D721Med (cell line): Measurements from ENCODE around the gene NCBP3.
"Not testable (repeated sequence)": the region's sequence is repeated elsewhere in the genome, so short reads cannot be mapped to it uniquely, and the experiment has no call there.

Experiments
- DNase-seq: peaks from one replicate; pipeline ENCODE4 v3.0.0; 2011; ENCODE audit warnings: low spot score; ENCODE audit not compliant: insufficient read length
- FAIRE-seq: peaks from 2 replicates; lab custom pipeline; 2011; peaks lifted over from hg19 to GRCh38; lab: Jason Lieb, UNC
- TF ChIP-seq, protein P1 (sequence below): IDR thresholded peaks from 2 replicates; pipeline ENCODE4 v1.5.1; 2012; ENCODE audit warnings: mild to moderate bottlenecking, control low read depth; ENCODE audit not compliant: insufficient read depth; ENCODE audit errors: missing control alignments

The NCBP3 gene

DNA sequence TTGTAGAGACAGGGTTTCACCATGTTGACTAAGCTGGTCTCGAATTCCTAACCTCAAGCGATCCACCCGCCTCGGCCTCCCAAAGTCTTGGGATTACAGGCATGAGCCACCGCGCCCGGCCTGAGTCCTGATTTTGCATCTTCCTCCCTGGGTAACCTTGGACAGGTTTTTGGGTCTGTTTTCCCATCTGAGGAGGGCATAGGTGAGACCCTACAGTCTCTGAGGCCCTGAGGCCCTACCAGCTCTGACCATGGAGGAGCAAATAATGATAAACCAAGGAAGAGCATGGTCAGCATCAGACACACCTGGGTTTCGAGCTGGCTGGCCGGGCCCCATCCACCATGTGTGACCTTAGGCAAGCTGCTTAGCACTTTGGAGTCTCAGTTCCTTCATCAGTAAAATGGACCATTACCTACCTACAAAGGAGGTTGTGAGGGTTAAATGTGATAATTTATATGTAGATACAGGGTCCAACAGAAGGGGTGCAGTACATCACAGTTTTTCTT is 1.2 kb upstream of the NCBP3 start:
- DNase-seq (no peak), FAIRE-seq (no peak)
- TF ChIP-seq, protein P1, sequence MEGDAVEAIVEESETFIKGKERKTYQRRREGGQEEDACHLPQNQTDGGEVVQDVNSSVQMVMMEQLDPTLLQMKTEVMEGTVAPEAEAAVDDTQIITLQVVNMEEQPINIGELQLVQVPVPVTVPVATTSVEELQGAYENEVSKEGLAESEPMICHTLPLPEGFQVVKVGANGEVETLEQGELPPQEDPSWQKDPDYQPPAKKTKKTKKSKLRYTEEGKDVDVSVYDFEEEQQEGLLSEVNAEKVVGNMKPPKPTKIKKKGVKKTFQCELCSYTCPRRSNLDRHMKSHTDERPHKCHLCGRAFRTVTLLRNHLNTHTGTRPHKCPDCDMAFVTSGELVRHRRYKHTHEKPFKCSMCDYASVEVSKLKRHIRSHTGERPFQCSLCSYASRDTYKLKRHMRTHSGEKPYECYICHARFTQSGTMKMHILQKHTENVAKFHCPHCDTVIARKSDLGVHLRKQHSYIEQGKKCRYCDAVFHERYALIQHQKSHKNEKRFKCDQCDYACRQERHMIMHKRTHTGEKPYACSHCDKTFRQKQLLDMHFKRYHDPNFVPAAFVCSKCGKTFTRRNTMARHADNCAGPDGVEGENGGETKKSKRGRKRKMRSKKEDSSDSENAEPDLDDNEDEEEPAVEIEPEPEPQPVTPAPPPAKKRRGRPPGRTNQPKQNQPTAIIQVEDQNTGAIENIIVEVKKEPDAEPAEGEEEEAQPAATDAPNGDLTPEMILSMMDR: no peak

DNA sequence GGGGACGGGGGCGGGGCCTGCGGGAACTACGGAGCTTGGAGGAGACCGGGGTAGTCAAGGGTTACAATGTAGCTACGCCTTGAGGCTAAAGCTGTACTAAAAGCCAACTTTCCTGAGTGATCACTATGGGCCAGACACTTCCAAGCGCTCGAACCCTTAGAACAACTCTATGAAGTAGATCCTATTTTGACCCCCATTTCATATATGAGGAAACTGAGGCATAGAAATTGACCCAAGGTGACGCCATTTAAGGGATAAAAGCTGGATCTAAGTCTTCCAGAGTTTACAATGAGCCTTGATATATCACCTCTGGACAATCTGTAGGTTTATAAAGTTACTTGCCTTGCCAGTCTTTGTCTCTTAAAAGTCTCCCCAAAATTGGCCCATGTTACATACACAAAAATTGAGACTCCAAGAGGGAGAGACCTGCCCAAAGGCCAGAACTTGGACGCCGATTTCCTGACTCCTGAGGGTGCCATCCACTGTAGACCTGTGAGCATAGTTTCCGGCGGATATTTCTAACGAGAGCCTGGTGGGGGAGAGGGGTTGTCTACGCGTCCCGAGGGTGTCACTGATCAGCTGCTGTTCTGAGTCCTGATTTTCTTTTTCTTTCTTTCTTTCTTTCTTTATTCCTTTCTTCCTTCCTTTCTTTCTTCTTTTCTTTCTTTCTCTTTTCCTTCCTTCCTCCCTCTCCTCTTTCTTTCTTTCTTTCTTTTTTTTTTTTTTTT is 555 bp upstream of the NCBP3 start:
- TF ChIP-seq, protein P1: no peak
- no peak for FAIRE-seq

DNA sequence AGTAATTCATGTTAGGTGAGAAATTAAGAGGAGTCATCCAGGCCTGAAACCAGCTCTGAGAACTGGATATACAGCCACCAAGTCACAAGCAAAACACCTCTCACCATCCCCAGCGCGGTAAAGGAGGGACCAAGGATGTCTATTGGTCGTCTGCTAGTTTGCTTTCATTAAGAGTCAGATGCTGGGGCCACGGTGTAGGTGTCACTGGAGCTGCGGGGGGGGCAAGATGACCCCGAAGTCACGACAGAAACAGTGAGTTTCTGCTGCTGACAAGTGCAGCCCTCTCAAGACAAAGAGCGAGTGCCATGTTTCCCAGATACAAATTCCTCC is 790 bp downstream of the NCBP3 start:
- no peak for FAIRE-seq
- TF ChIP-seq, protein P1: no peak
- no peak for DNase-seq

More for the DNA sequence above, 555 bp upstream of the NCBP3 start:
- DNase-seq: no peak

DNA sequence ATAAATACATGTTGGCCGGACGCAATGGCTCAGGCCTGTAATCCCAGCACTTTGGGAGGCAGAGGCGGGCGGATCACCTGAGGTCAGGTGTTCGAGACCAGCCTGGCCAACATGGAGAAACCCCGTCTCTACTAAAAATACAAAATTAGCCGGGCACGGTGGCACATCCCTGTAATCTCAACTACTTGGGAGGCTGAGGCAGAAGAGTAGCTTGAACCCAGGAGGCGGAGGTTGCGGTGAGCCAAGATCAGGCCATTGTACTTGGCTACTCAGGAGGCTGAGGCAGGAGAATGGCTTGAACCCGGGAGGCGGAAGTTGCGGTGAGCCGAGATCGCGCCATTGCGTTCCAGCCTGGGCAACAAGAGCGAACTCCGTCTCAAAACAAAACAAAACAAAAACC is 1.5 kb downstream of the NCBP3 start:
- FAIRE-seq, DNase-seq: not testable (repeated sequence)

DNA sequence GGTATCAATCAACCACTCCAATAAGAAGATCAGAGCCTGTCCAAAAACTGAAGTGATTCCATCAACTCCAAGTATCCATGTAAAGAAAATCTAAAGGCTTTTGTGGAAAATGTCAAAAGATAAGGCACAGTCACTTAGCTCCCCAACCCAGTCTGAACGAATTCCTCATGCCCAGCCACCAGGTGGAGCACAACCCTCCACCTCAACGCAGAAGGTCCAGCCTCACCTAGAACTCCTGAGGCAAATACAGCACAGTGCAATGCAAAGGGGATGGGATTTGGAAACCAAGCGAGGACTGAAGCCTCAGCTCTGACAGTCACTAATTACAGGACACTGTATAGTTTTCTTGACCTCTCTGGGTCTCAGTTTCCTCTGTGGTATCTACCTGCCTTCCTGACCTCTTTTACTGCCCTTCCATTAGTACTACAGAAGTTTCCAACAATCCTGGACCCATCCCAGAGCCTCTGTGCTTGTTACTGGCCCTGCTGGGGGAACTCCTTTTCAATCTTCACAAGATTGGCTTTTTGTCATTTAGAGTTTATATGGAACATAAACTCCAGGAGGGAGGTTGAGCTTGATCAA is 2.0 kb downstream of the NCBP3 start:
- TF ChIP-seq, protein P1: peak; percentile 42
- FAIRE-seq: no peak
- DNase-seq: no peak

DNA sequence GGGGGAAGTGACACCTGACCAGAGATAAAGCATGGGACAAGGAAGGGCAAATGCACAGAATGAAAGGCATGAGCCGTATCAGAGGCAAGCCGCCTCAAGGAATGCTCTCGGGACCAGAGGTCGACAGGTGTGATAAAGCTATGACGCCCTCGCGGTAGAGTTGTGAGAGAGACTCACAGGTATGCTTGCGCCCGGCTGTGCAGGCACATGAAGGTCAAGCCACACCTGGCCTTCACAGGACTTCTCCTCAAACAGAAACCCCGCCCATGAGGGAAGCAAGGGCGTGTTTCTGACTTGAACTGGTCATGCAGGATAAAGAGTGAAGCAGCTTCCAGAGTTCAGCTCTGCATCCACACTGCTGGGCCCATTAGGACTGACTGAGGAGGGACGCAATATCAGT is 7.8 kb downstream of the NCBP3 start:
- TF ChIP-seq, protein P1: no peak
- DNase-seq (no peak), FAIRE-seq (no peak)

DNA sequence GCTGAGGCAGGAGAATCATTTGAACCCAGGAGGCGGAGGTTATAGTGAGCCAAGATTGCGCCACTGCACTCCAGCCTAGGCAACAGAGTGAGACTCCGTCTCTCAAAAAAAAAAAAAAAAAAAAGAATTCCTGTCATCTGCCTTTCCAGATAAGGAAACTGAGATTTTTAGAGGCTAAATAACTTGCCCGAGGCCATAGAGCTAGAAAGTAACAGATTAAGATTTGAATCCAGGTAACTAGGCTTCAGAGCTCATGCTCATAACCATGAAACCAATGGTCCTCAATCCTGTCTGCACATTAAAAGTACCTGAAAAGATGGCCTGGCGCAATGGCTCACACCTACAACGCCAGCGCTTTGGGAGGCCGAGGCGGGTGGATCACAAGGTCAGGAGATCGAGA is 9.5 kb downstream of the NCBP3 start:
- FAIRE-seq (no peak), DNase-seq (no peak)
- TF ChIP-seq, protein P1: no peak
